Panc1 (cell line): ENCODE measurements around the gene UBTF. TPM values are rescaled to one million over a fixed set of nuclear protein-coding genes. Genes with fewer than 3 reads are reported as not detected.

ENCODE experiments used
- ATAC-seq: fragments of 200-7000 bp; cut with Tn5 transposase; 2 replicates; pipeline ENCODE4 v1.9.1; 2020; ENCODE audit warnings: mild to moderate bottlenecking, moderate library complexity
- BruUV-seq: library from RNA; stranded (reverse); fragments of 400-500 nt; replicated peaks from 2 replicates; lab custom pipeline; 2021; lab: Mats Ljungman, UMichigan
- CTCF ChIA-PET: fragments of 300-600 bp; sonication (Branson Sonifier 250); formaldehyde crosslinking; loops from one replicate; lab custom pipeline; 2022; ENCODE audit warnings: antibody characterized with exemption; lab: Charles Lee
- POLR2A ChIA-PET: fragments of 300-600 bp; sonication (Branson Sonifier 250); formaldehyde crosslinking; loops from one replicate; lab custom pipeline; 2022; ENCODE audit warnings: antibody characterized with exemption; lab: Charles Lee
- DNase-seq: peaks from one replicate; pipeline ENCODE4 v3.0.0-alpha.2; 2010; ENCODE audit warnings: low read depth, low spot score
- H3K27ac ChIP-seq: 2 replicates; pipeline ENCODE4 v1.5.1; 2011; ENCODE audit warnings: mild to moderate bottlenecking, low read length, inconsistent platforms
- H3K27me3 ChIP-seq: fragments of 200-500 bp; sonication (Bioruptor generic); 2 replicates; pipeline ENCODE4 v1.6.0; 2014; ENCODE audit warnings: low read length, inconsistent platforms; ENCODE audit not compliant: control insufficient read depth, insufficient read depth
- H3K36me3 ChIP-seq: fragments of 200-500 bp; sonication (Bioruptor generic); 2 replicates; pipeline ENCODE4 v1.5.1; 2014; ENCODE audit warnings: inconsistent platforms, mild to moderate bottlenecking, low read length, moderate library complexity; ENCODE audit not compliant: control insufficient read depth, insufficient read depth
- H3K4me1 ChIP-seq: 2 replicates; pipeline ENCODE4 v1.5.1; 2011; ENCODE audit warnings: inconsistent platforms, mild to moderate bottlenecking, low read length, moderate library complexity; ENCODE audit not compliant: control insufficient read depth, insufficient read depth
- H3K4me3 ChIP-seq, 2 experiments: 2 replicates each; pipeline ENCODE4 v1.5.1; 2011 to 2012; ENCODE audit warnings: low read depth in 2 of 2, low read length in 2 of 2, mild to moderate bottlenecking in 2 of 2, inconsistent platforms in 1 of 2, moderate library complexity in 1 of 2
- H3K9me3 ChIP-seq: fragments of 200-500 bp; sonication (Bioruptor generic); 2 replicates; pipeline ENCODE4 v1.5.1; 2014; ENCODE audit warnings: low read depth, mild to moderate bottlenecking, inconsistent platforms, low read length, moderate library complexity; ENCODE audit not compliant: control insufficient read depth, insufficient read depth
- CTCF ChIP-seq: fragments of 450-650 bp; IDR thresholded peaks from 2 replicates; pipeline ENCODE4 v1.5.1; 2017; ENCODE audit warnings: mild to moderate bottlenecking
- POLR2AphosphoS5 ChIP-seq: IDR thresholded peaks from 2 replicates; pipeline ENCODE4 v1.6.1; 2012; ENCODE audit warnings: mild to moderate bottlenecking, low read depth, low read length, moderate library complexity
- REST ChIP-seq, 2 experiments: IDR thresholded peaks; 2 replicates each; pipeline ENCODE4 v1.6.1; 2011 to 2012; ENCODE audit warnings: low read depth in 2 of 2, control low read depth in 1 of 2, low read length in 1 of 2, mild to moderate bottlenecking in 1 of 2, moderate library complexity in 1 of 2; ENCODE audit not compliant: insufficient read depth in 1 of 2
- SIN3A ChIP-seq: IDR thresholded peaks from 2 replicates; pipeline ENCODE4 v1.6.1; 2012; ENCODE audit warnings: low read depth, mild to moderate bottlenecking, low read length, moderate library complexity, borderline replicate concordance; ENCODE audit not compliant: insufficient read depth
- TCF7L2 ChIP-seq: IDR thresholded peaks from 2 replicates; pipeline ENCODE4 v1.6.1; 2011; ENCODE audit warnings: mild to moderate bottlenecking, low read depth, low read length, inconsistent platforms
- in situ Hi-C: cut with HindIII; loops from 2 replicates; pipeline ENCODE4 v1.10.0; 2016; ENCODE audit warnings: low sequenced_read_pairs, low pct_unique_long_range_greater_than_20kb
- intact Hi-C: fragments of 100-400 bp; cut with micrococcal nuclease; formaldehyde crosslinking; loops from one replicate; pipeline ENCODE4 v1.10.0; 2022; ENCODE audit not compliant: unreplicated experiment
- total RNA-seq: library from RNA; stranded (reverse); gene quantifications from one replicate; pipeline ENCODE4 v1.2.1, GENCODE V29; 2021; ENCODE audit not compliant: unreplicated experiment

UBTF gene
- total RNA-seq, 1 experiment from 2014 or later = 116 TPM

GRCh38 chr17:44230140-44230539 is 10.7 kb upstream of the UBTF start:
- CTCF ChIA-PET = no interaction called here
- no peaks in the 10 kb centered on the region for H3K27me3 ChIP-seq
- ATAC-seq (no peak), DNase-seq (no peak)
- H3K27ac ChIP-seq = no peak overlapping the region
- no peak for TF ChIP-seq CTCF
- no peak for TF ChIP-seq REST (IDR thresholded peaks at IDR 0.05; ENCODE audit: insufficient read depth in 1 of 2, low read depth in 2 of 2, low read length in 1 of 2)
- no peak for TF ChIP-seq POLR2AphosphoS5
- TF ChIP-seq SIN3A = no peak
- TF ChIP-seq TCF7L2 = no peak
- in situ Hi-C loops = no loop called here
- H3K36me3 ChIP-seq = no peaks in the 10 kb centered on the region
- H3K4me1 ChIP-seq = no peaks in the 10 kb centered on the region
- H3K9me3 ChIP-seq = no peaks in the 10 kb centered on the region
- POLR2A ChIA-PET = no interaction called here
- intact Hi-C loops = no loop called here
- no peak overlapping the region for H3K4me3 ChIP-seq
- no TSS peak for BruUV-seq

- Histone ChIP-seq H3K36me3 (no peaks in the 10 kb centered on the region), H3K4me1 (no peaks in the 10 kb centered on the region), H3K9me3 (no peaks in the 10 kb centered on the region), H3K4me3 (no peak overlapping the region), H3K27me3 (no peaks in the 10 kb centered on the region), H3K27ac (no peak overlapping the region)
- POLR2A ChIA-PET = no interaction called here
- DNase-seq (no peak), ATAC-seq (no peak)
- CTCF ChIA-PET = no interaction called here
- in situ Hi-C loops = no loop called here
- no TSS peak for BruUV-seq
- TF ChIP-seq CTCF (no peak), SIN3A (no peak), REST (IDR thresholded peaks at IDR 0.05; ENCODE audit: insufficient read depth in 1 of 2, low read depth in 2 of 2, low read length in 1 of 2) (no peak), POLR2AphosphoS5 (no peak), TCF7L2 (no peak)
- intact Hi-C loops = no loop called here
These were observed 9.6 kb upstream of the UBTF start for GRCh38 chr17:44229090-44229489.
